Panc1 (cell line): Measurements from ENCODE around the gene CHCHD1.

Experiments
- TCF7L2 ChIP-seq: IDR thresholded peaks from 2 replicates; pipeline ENCODE4 v1.6.1; 2011; ENCODE audit warnings: mild to moderate bottlenecking, low read depth, low read length, inconsistent platforms
- TF ChIP-seq, protein P1 (sequence below): fragments of 450-650 bp; IDR thresholded peaks from 2 replicates; pipeline ENCODE4 v1.5.1; 2017; ENCODE audit warnings: mild to moderate bottlenecking

GRCh38 chr10:73816917-73817729 is 35.3 kb downstream of the CHCHD1 start:
- TF ChIP-seq, protein P1, sequence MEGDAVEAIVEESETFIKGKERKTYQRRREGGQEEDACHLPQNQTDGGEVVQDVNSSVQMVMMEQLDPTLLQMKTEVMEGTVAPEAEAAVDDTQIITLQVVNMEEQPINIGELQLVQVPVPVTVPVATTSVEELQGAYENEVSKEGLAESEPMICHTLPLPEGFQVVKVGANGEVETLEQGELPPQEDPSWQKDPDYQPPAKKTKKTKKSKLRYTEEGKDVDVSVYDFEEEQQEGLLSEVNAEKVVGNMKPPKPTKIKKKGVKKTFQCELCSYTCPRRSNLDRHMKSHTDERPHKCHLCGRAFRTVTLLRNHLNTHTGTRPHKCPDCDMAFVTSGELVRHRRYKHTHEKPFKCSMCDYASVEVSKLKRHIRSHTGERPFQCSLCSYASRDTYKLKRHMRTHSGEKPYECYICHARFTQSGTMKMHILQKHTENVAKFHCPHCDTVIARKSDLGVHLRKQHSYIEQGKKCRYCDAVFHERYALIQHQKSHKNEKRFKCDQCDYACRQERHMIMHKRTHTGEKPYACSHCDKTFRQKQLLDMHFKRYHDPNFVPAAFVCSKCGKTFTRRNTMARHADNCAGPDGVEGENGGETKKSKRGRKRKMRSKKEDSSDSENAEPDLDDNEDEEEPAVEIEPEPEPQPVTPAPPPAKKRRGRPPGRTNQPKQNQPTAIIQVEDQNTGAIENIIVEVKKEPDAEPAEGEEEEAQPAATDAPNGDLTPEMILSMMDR, result no peak
- no peak for TF ChIP-seq TCF7L2
